ENCODE results near the gene CRYAB. TPM values are rescaled to one million over a fixed set of nuclear protein-coding genes. Genes with fewer than 3 reads are reported as not detected.

Gene CRYAB
- 0.97 and 3.1 TPM in 2 replicates for total RNA-seq (2014; rRNA removed; shearing (Covaris generic))

GRCh38 chr11:111911563-111912401 is at the start of gene CRYAB:
TSS of gene CRYAB (minus strand) at chr11:111911770. CDS start at chr11:111911724, 46 bp downstream.
- Histone ChIP-seq H3K4me3 (no peak within 1 kb of the TSS), H3K9me3 (replicated peaks) (no peaks in the 10 kb centered on the region), H3K27me3 (replicated peaks) (no peaks in the 10 kb centered on the region), H3K4me1 (replicated peaks) (peaks cover 24% of the 10 kb centered on the region), H3K27ac (no peak within 1 kb of the TSS; the same call in 1 of the 2 replicates), H3K36me3 (no peaks in the 10 kb centered on the region)
- DNase-seq (ENCODE audit: low read depth in 1 of 2, low spot score in 2 of 2), result peak; percentile 49 to 52

GRCh38 chr11:111960916-111961315 is 49.3 kb upstream of the CRYAB start:
- Histone ChIP-seq H3K4me3 (no peak overlapping the region), H3K27ac (no peak overlapping the region), H3K4me1 (replicated peaks) (no peaks in the 10 kb centered on the region), H3K36me3 (no peaks in the 10 kb centered on the region), H3K27me3 (replicated peaks) (no peaks in the 10 kb centered on the region), H3K9me3 (replicated peaks) (no peaks in the 10 kb centered on the region)
- DNase-seq (ENCODE audit: low read depth in 1 of 2, low spot score in 2 of 2), result no peak

- Histone ChIP-seq H3K27ac (no peak overlapping the region), H3K36me3 (no peaks in the 10 kb centered on the region), H3K4me1 (replicated peaks) (no peaks in the 10 kb centered on the region), H3K4me3 (no peak overlapping the region), H3K9me3 (replicated peaks) (no peaks in the 10 kb centered on the region), H3K27me3 (replicated peaks) (no peaks in the 10 kb centered on the region)
- DNase-seq (ENCODE audit: low read depth in 1 of 2, low spot score in 2 of 2), result no peak
Observed at GRCh38 chr11:111957663-111958444, 46.3 kb upstream of the CRYAB start.

GRCh38 chr11:111954154-111954553 is 42.6 kb upstream of the CRYAB start:
- DNase-seq (ENCODE audit: low read depth in 1 of 2, low spot score in 2 of 2), result no peak
- no peaks in the 10 kb centered on the region for H3K27me3 ChIP-seq (replicated peaks)
- H3K36me3 ChIP-seq, result no peaks in the 10 kb centered on the region
- no peak overlapping the region for H3K27ac ChIP-seq
- no peak overlapping the region for H3K4me3 ChIP-seq
- no peaks in the 10 kb centered on the region for H3K4me1 ChIP-seq (replicated peaks)
- no peaks in the 10 kb centered on the region for H3K9me3 ChIP-seq (replicated peaks)

GRCh38 chr11:111951565-111951964 is 40.0 kb upstream of the CRYAB start:
- Histone ChIP-seq H3K4me3 (no peak overlapping the region), H3K36me3 (no peaks in the 10 kb centered on the region), H3K9me3 (replicated peaks) (no peaks in the 10 kb centered on the region), H3K27ac (no peak overlapping the region), H3K4me1 (replicated peaks) (no peaks in the 10 kb centered on the region), H3K27me3 (replicated peaks) (no peaks in the 10 kb centered on the region)
- DNase-seq (ENCODE audit: low read depth in 1 of 2, low spot score in 2 of 2), result no peak

GRCh38 chr11:111949519-111950426 is 38.2 kb upstream of the CRYAB start:
- Histone ChIP-seq H3K4me1 (replicated peaks) (peaks cover 6% of the 10 kb centered on the region), H3K4me3 (no peak overlapping the region), H3K27ac (no peak overlapping the region), H3K9me3 (replicated peaks) (no peaks in the 10 kb centered on the region), H3K27me3 (replicated peaks) (no peaks in the 10 kb centered on the region), H3K36me3 (no peaks in the 10 kb centered on the region)
- no peak for DNase-seq (ENCODE audit: low read depth in 1 of 2, low spot score in 2 of 2)

GRCh38 chr11:111947143-111947542 is 35.6 kb upstream of the CRYAB start:
- H3K27me3 ChIP-seq (replicated peaks), result no peaks in the 10 kb centered on the region
- no peak overlapping the region for H3K27ac ChIP-seq
- H3K36me3 ChIP-seq, result no peaks in the 10 kb centered on the region
- no peaks in the 10 kb centered on the region for H3K9me3 ChIP-seq (replicated peaks)
- peaks cover 31% of the 10 kb centered on the region for H3K4me1 ChIP-seq (replicated peaks)
- H3K4me3 ChIP-seq, result no peak overlapping the region
- DNase-seq (ENCODE audit: low read depth in 1 of 2, low spot score in 2 of 2), result no peak

- no peak for DNase-seq (ENCODE audit: low read depth in 1 of 2, low spot score in 2 of 2)
- H3K4me3 ChIP-seq, result no peak overlapping the region
- H3K36me3 ChIP-seq, result no peaks in the 10 kb centered on the region
- H3K9me3 ChIP-seq (replicated peaks), result no peaks in the 10 kb centered on the region
- no peaks in the 10 kb centered on the region for H3K27me3 ChIP-seq (replicated peaks)
- H3K4me1 ChIP-seq (replicated peaks), result peaks cover 31% of the 10 kb centered on the region
- no peak overlapping the region for H3K27ac ChIP-seq
Observed at GRCh38 chr11:111946499-111946898, 34.9 kb upstream of the CRYAB start.

- Histone ChIP-seq H3K36me3 (no peaks in the 10 kb centered on the region), H3K9me3 (replicated peaks) (no peaks in the 10 kb centered on the region), H3K4me3 (no peak overlapping the region), H3K27me3 (replicated peaks) (no peaks in the 10 kb centered on the region), H3K4me1 (replicated peaks) (peaks cover 32% of the 10 kb centered on the region), H3K27ac (peak overlapping the region; percentile 77)
- DNase-seq (ENCODE audit: low read depth in 1 of 2, low spot score in 2 of 2), result no peak
Observed at GRCh38 chr11:111945198-111945597, 33.6 kb upstream of the CRYAB start.

GRCh38 chr11:111944651-111945051 is 33.1 kb upstream of the CRYAB start:
- no peaks in the 10 kb centered on the region for H3K27me3 ChIP-seq (replicated peaks)
- H3K36me3 ChIP-seq, result no peaks in the 10 kb centered on the region
- DNase-seq (ENCODE audit: low read depth in 1 of 2, low spot score in 2 of 2), result no peak
- H3K4me1 ChIP-seq (replicated peaks), result peaks cover 38% of the 10 kb centered on the region
- peak overlapping the region; percentile 77 for H3K27ac ChIP-seq
- no peaks in the 10 kb centered on the region for H3K9me3 ChIP-seq (replicated peaks)
- no peak overlapping the region for H3K4me3 ChIP-seq

- Histone ChIP-seq H3K36me3 (no peaks in the 10 kb centered on the region), H3K27ac (peak overlapping the region; percentile 77), H3K4me1 (replicated peaks) (peaks cover 43% of the 10 kb centered on the region), H3K4me3 (no peak overlapping the region), H3K9me3 (replicated peaks) (no peaks in the 10 kb centered on the region), H3K27me3 (replicated peaks) (no peaks in the 10 kb centered on the region)
- DNase-seq (ENCODE audit: low read depth in 1 of 2, low spot score in 2 of 2), result no peak
Observed at GRCh38 chr11:111944139-111944538, 32.6 kb upstream of the CRYAB start.

GRCh38 chr11:111942829-111943228 is 31.3 kb upstream of the CRYAB start:
- Histone ChIP-seq H3K36me3 (no peaks in the 10 kb centered on the region), H3K4me3 (no peak overlapping the region), H3K9me3 (replicated peaks) (no peaks in the 10 kb centered on the region), H3K27ac (peak overlapping the region; percentile 72), H3K27me3 (replicated peaks) (no peaks in the 10 kb centered on the region), H3K4me1 (replicated peaks) (peaks cover 56% of the 10 kb centered on the region)
- no peak for DNase-seq (ENCODE audit: low read depth in 1 of 2, low spot score in 2 of 2)

GRCh38 chr11:111941963-111942362 is 30.4 kb upstream of the CRYAB start:
- Histone ChIP-seq H3K4me1 (replicated peaks) (peaks cover 62% of the 10 kb centered on the region), H3K4me3 (no peak overlapping the region), H3K27me3 (replicated peaks) (no peaks in the 10 kb centered on the region), H3K27ac (peak overlapping the region; percentile 72; the same call in 1 of the 2 replicates), H3K9me3 (replicated peaks) (no peaks in the 10 kb centered on the region), H3K36me3 (no peaks in the 10 kb centered on the region)
- DNase-seq (ENCODE audit: low read depth in 1 of 2, low spot score in 2 of 2), result no peak

Measured in SJSA1 (cell line).